GM21723 (cell line): ENCODE measurements around the gene SCARB1.

ENCODE experiments used
- ATAC-seq: cut with Tn5 transposase; IDR thresholded peaks from one replicate; pipeline ENCODE4 v1.9.1; 2021; ENCODE audit warnings: mild to moderate bottlenecking, moderate library complexity; ENCODE audit not compliant: unreplicated experiment

SCARB1 gene

GRCh38 chr12:124804011-124804621 is 59.5 kb downstream of the SCARB1 start:
- ATAC-seq: no peak

- ATAC-seq: no peak
These were observed 61.3 kb downstream of the SCARB1 start for GRCh38 chr12:124802361-124802760.

DNA sequence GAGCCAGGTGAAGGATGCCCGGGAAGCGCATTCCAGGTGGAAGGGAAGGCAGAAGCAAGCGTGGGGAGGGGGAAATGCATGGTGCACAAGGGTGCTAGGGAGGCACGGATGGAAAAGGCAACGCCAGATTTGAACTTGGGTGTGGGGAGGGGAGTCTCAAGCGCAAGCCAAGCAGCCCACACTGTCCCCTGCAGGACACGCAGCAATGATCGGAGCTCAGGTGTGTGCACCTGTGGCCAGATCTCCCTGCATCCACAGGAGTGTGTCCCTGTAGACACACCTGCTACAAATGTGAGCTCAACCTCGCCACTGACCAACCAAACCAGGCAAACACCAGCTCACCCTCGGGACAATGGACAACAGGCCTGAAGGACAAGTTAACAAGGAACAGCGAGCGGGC is 63.2 kb downstream of the SCARB1 start:
- no peak for ATAC-seq

DNA sequence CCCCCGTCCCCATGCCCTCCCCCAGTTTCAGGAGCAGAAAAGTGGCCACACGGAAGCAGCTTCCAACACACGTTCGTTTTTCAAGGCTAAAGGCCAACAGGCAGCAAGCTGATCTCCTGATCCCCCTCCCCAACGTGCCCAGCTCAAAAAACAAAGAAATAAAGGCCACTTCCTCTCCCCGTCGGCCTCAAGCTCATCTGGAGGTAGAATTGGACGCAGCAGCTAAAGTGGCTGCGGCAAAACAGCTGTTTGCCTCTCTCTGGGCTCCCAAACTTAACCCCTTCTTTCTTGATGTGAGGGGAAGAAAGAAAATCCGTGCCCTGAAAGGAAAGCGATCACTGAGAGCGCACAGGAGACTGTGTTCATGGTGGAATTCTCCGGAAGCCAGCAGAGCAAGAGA is 66.3 kb downstream of the SCARB1 start:
- ATAC-seq: no peak

DNA sequence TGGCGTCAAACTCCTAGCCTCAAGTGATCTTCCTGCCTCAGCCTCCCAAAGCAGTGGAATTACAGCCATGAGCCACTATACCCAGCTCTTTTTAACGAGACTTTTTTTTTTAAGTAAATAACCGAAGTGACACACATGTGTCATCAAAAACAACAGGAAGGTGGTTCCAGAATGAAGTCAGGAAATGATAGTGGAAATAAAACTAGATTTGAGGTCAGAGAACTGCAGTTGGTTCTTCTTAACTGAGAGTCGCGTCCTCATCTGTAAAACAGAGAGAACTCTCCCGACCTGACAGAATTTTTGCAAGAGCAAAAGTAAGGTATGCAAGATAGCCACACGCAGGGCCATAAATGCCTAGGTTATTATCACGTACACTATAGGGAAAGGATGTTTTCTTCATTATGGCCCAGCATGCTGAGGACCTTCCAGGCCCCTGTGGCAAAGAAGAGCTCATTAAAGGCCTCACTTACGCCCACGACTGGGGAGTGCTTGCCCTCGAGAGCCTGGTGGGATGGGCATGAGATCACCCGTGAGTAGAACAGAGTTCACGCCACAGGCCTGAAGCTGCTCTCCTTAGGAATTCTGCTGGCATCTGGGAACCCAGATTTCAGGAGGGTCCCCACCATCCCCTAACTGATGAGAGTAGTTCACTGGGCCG is 67.2 kb downstream of the SCARB1 start:
- no peak for ATAC-seq

- peak; percentile 84 for ATAC-seq
These were observed 68.3 kb downstream of the SCARB1 start for GRCh38 chr12:124795081-124795948.

DNA sequence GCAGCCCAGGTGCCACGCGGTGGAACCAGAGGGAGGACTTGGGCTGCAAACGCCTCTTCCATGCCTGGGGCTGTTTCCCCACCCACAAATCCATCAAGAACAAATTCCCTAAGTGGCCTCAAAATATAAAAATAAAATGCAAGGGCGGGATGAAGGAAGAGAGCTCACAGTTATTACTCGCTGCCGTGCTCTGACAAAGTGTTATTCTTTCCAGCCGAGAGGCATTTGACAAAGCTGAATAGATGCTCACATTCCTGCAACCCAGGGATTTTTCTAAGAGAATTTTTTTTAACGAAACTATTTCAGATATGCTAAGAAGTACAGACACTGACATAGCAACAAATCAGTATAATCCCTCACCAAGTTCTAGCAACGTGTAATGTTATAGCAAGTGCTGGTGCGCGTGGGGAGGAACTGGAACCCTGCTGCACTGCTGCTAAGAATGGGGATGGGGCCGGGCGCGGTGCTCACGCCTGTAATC is 70.7 kb downstream of the SCARB1 start:
- no peak for ATAC-seq

GRCh38 chr12:124792156-124792555 is 71.5 kb downstream of the SCARB1 start:
- no peak for ATAC-seq

GRCh38 chr12:124790650-124791400 is 72.8 kb downstream of the SCARB1 start:
- ATAC-seq: no peak

DNA sequence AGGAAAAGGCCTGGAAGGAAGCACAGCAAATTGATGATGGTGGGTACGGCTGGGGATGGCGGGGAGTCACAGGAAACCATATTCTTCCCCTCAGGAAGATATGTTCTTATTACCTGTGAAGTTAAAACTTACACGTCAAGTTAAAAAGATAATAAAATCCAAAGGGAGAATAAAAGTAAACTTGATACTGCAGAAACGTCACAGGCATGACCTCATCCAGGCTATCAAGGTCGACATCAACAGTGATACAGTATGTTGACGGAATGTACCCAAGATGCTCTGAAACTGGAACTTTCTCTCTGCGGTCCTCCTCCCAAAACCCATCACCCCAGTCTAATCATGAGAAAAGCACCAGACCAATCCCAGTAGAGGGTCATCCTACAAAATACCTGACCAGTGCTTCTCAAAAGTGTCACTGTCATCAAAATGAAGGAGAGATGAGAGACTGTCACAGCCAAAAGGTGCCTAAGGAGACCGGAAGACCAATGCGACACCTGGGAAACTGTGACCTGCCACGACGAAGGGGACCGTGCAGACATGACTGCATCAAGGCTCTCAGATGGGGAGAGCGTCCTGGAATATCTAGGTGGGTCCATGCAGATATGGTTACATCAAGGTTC is 74.6 kb downstream of the SCARB1 start:
- no peak for ATAC-seq

GRCh38 chr12:124786061-124786964 is 77.4 kb downstream of the SCARB1 start:
- no peak for ATAC-seq

DNA sequence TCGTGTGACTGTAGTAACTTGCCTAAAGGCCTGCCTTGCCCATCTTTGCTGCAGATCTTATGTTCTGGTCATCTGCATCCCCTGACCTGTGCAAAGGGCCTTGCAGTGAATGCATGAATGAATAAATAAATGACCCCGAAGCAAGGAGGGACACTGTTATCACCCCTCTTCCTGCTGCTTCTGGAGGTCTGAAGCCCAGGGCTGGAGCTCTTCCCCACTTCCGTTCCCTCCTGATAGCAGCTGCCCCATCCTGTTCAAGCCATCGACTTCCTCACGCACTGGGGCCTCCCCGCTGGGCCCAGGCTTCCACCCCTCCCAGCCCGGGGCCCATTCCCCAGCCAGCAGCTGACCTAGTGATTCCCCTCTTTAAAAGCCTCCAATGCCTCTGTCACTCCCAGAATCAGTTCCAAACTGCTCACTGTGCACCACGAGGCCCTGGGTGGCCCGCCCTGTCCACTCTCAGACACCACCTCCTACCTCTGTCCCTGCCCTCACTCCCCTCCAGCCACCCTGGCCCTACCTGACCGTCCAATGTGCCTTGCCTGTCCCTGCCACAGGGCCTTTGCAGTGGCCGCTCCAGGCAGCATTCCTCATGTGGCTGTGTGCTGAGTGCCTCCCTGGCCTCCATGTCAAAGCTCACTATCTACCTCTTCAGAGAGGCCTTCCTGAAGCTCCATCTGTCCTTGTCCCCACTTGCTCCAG is 78.6 kb downstream of the SCARB1 start:
- ATAC-seq: no peak

- no peak for ATAC-seq
These were observed 80.6 kb downstream of the SCARB1 start for GRCh38 chr12:124783087-124783486.

GRCh38 chr12:124782132-124782531 is 81.5 kb downstream of the SCARB1 start:
- ATAC-seq: no peak

DNA sequence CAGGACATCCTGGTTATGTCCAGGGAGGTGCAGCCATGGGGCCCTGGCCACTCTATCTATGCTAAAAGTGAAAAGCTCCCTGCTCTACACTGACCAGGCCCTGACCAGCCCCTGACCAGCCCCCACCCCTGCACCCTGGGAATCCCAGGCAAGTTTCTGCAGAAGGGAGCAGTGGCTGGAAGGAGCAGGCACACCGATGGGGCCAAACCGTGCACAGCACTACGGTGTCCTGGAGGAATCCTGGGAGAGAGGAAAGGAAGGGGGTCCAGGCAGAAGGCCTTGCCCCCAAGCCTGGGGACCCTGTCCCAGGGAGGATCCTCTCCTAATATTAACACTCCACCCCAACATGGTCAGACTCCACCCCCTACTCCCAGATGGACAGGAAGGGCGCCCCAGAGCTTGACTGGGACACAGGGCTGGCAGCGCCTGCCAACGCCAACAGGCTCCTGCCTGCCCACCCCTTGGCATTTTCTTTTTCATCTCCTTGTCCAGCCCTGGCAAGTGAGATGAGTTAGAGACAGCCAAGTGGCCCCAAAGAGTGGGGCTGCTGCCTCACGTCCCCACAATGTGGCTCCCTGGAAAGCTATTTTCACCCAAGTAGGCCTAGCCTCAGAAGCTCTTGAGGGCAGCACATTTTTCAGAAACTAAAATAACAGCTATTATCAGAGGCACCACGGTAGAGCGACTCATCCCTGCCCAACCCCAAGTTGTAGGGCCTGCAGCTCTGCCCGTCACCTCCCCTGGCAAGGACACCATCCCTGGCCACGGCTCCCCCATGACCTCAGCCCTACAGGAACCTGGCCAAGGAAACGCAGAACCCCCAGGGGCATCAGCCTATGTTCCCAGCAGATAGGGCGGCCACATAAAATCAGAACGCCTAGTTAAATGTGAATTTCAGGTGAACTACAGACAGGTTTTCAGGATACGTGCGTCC is 82.6 kb downstream of the SCARB1 start:
- no peak for ATAC-seq

DNA sequence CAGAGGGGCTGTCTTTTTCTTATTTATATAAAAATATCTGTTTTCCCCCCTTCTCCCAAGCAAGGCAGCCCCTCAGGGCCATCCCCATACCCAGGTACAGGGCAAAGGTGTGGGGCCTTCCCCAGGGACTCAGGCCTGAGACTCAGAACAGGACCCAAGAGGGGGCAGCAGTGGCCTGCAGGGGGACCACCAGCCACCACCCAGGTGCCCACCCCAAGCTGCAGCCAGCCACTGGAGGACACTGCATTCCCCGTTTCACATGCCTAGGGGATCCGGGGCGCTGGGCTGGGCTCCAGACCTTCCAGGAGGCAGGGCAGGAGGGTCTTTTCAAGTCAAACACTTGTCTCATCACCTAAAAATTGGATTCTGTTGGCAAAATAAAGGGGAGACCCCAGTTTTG is 83.3 kb downstream of the SCARB1 start:
- ATAC-seq: peak; percentile 12

DNA sequence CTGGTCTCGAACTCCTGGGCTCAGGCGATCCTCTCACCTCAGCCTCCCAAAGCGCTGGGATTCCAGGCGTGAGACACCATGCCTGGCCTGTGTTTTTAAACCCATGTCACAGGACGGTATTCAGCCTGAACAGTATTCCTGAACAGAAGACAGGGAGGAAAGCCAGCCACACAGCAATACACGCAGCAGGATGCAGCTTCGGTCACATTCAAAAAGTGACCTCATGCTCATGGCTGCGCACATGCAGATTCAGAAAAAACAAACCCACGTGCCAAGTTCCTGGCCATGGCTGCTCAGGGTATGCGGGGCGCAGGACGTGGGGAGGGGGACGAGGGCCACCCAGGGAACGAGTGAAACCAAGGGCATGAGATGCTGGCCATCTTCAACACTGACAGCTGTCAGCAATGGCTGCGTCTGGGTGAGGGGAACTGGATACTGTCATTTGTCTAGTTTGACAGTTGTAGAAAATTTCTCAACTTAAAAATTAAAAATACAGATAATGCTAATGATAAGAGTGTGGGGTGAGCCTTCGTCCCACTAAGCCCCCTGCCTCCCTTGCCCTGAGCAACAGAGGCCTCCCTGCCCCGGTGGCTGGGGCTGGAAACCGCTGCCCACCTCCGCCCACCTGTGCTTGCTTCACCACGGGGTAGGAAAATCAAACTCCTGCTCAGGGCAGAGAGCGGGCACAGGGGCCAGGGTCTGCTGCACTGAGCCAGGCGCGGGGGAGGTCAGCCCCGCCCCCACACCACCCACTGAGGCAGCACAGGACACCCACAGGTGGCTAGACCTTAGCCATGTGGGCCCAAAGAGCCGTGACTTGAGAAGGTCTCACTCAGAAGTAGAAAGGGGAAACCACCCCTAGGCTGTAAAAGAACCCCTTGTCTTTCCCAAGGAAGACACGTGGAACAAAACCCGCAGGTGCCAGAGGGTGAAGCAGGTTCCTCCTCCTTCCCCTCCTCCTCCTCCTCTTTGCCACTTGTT is 84.2 kb downstream of the SCARB1 start:
- ATAC-seq: peak; percentile 54
